WERI-Rb-1 (cell line): Measurements from ENCODE around the gene RPTOR.
"Not testable (repeated sequence)": the region's sequence is repeated elsewhere in the genome, so short reads cannot be mapped to it uniquely, and the experiment has no call there.

Source experiments
- DNase-seq: peaks from one replicate; pipeline ENCODE4 v3.0.0-alpha.2; 2020
- H3K27ac ChIP-seq: fragments of 250-450 bp; sonication (Bioruptor Pico); 2 replicates; pipeline ENCODE4 v1.5.1; 2020; ENCODE audit warnings: mild to moderate bottlenecking, moderate library complexity
- H3K27me3 ChIP-seq: fragments of 250-450 bp; sonication (Bioruptor Pico); 2 replicates; pipeline ENCODE4 v1.5.1; 2021; ENCODE audit warnings: mild to moderate bottlenecking, low read depth, moderate library complexity; ENCODE audit not compliant: insufficient read depth, severe bottlenecking
- H3K36me3 ChIP-seq: fragments of 250-450 bp; sonication (Bioruptor Pico); 2 replicates; pipeline ENCODE4 v1.5.1; 2020; ENCODE audit warnings: mild to moderate bottlenecking, moderate library complexity
- H3K4me3 ChIP-seq: 2 replicates; pipeline ENCODE4 v1.5.1; 2011; ENCODE audit warnings: low read depth, mild to moderate bottlenecking, control low read depth, low read length
- H3K9me3 ChIP-seq: fragments of 250-450 bp; sonication (Bioruptor Pico); 2 replicates; pipeline ENCODE4 v1.5.1; 2021; ENCODE audit warnings: mild to moderate bottlenecking, moderate library complexity; ENCODE audit not compliant: severe bottlenecking
- CTCF ChIP-seq: IDR thresholded peaks from 2 replicates; pipeline ENCODE4 v1.5.1; 2011; ENCODE audit warnings: low read depth, mild to moderate bottlenecking, control low read depth, inconsistent platforms, low read length

RPTOR gene

GRCh38 chr17:80761110-80761871 lies 216.7 kb downstream of the RPTOR start:
- Histone ChIP-seq H3K27ac (no peak overlapping the region), H3K4me3 (no peak overlapping the region), H3K27me3 (no peaks in the 10 kb centered on the region), H3K36me3 (peaks cover 14% of the 10 kb centered on the region), H3K9me3 (no peaks in the 10 kb centered on the region)
- no peak for TF ChIP-seq CTCF
- no peak for DNase-seq

- H3K9me3 ChIP-seq: no peaks in the 10 kb centered on the region
- H3K27me3 ChIP-seq: no peaks in the 10 kb centered on the region
- peaks cover 7% of the 10 kb centered on the region for H3K36me3 ChIP-seq
- DNase-seq: no peak
- H3K27ac ChIP-seq: no peak overlapping the region
- TF ChIP-seq CTCF: no peak
- H3K4me3 ChIP-seq: no peak overlapping the region
Measured at GRCh38 chr17:80762076-80762475, 217.4 kb downstream of the RPTOR start.

- Histone ChIP-seq H3K36me3 (no peaks in the 10 kb centered on the region; the same call in none of the 2 replicates), H3K27ac (no peak overlapping the region)
Measured at GRCh38 chr17:80763293-80763867, 218.7 kb downstream of the RPTOR start.

GRCh38 chr17:80764627-80765145 lies 220.0 kb downstream of the RPTOR start:
- not testable (repeated sequence) for H3K27me3 ChIP-seq, H3K36me3 ChIP-seq, H3K9me3 ChIP-seq, H3K4me3 ChIP-seq, DNase-seq, H3K27ac ChIP-seq

More at GRCh38 chr17:80763293-80763867, 218.7 kb downstream of the RPTOR start:
- no peak for DNase-seq
- TF ChIP-seq CTCF: no peak
- H3K9me3 ChIP-seq: no peaks in the 10 kb centered on the region
- H3K4me3 ChIP-seq: no peak overlapping the region
- H3K27me3 ChIP-seq: no peaks in the 10 kb centered on the region

GRCh38 chr17:80765241-80765961 lies 220.8 kb downstream of the RPTOR start:
- no peak for TF ChIP-seq CTCF
- H3K36me3 ChIP-seq: no peaks in the 10 kb centered on the region; the same call in none of the 2 replicates

GRCh38 chr17:80766290-80766855 lies 221.7 kb downstream of the RPTOR start:
- TF ChIP-seq CTCF: no peak
- Histone ChIP-seq H3K27ac (no peak overlapping the region), H3K9me3 (no peaks in the 10 kb centered on the region), H3K27me3 (no peaks in the 10 kb centered on the region), H3K4me3 (no peak overlapping the region), H3K36me3 (no peaks in the 10 kb centered on the region; the same call in none of the 2 replicates)
- no peak for DNase-seq

More at GRCh38 chr17:80765241-80765961, 220.8 kb downstream of the RPTOR start:
- Histone ChIP-seq H3K27me3 (no peaks in the 10 kb centered on the region), H3K9me3 (no peaks in the 10 kb centered on the region), H3K27ac (no peak overlapping the region), H3K4me3 (no peak overlapping the region)
- DNase-seq: no peak
